ENCODE results near the gene PPM1M.
"Not testable (repeated sequence)": the region's sequence is repeated elsewhere in the genome, so short reads cannot be mapped to it uniquely, and the experiment has no call there.

PPM1M gene

DNA sequence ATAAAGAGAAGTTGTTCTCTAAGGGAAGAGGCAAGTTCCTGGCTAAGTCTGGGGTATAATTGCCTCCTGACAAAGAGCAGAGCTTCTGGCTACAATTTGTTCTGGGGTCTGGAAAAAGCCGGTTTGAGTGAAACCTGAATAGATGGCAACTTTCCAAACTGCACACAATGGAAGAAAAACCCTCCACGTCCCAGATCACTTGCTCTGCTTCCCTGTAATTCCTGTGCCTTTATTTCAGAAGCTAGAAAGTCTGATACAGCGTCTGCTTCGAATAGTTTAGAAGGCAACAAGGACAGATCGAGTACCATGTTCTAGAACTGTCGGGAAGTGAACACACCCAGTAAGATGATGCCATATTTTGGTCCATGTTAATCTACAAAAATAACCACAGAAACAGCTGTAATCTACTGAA lies 34.5 kb downstream of the PPM1M start:
- Mint-ChIP-seq H3K4me1 (peaks cover 64% of the 10 kb centered on the region), H3K27me3 (no peaks in the 10 kb centered on the region), H3K9me3 (no peaks in the 10 kb centered on the region), H3K4me3 (peak overlapping the region; percentile 95), H3K27ac (ENCODE audit: low read depth) (peak overlapping the region; percentile 94), H3K36me3 (ENCODE audit: insufficient read depth) (peaks cover 34% of the 10 kb centered on the region)
- no peak for ATAC-seq (replicated peaks; ENCODE audit: extremely low read depth, poor library complexity, severe bottlenecking)
- DNase-seq (ENCODE audit: low spot score in 2 of 2) = no peak

DNA sequence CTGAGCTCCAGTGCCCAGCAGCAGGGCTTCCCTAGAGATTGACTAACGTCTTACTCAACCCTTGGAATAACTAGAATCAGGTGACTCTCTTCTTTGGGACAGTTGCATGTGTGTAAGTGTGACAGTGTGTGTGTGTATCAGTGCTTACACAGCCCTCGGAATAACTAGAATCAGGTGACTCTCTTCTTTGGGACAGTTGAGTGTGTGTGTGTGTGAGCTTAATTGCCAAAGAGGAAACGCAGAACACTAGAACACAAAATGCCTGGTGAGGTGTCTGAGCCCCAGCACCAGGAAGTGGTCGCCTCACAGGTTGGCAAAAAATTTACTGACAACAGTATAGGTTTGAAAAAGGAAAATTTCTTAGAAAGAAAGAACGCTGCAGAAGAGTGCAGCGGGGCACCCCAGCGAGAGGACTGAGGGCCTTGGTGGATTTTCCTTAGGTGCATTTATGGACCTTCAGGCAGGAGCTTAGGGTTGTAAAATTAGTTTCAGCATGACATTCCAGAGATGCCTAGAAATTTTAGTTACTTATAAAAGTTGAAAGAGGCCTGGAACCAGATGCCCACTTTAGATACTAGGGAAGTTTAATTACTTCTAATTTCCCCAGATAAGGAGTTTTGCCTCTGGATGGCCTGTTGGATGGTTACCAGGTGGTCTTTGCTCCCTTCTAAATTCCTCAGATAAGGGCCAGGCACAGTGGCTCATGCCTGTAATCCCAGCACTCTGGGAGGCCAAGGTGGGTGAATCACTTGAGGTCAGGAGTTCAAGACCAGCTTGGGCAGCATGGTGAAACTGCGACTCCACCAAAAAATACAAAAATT lies 36.6 kb downstream of the PPM1M start:
- Mint-ChIP-seq H3K9me3 (no peaks in the 10 kb centered on the region), H3K27me3 (no peaks in the 10 kb centered on the region), H3K4me3 (peak overlapping the region; percentile 59), H3K36me3 (ENCODE audit: insufficient read depth) (peaks cover 29% of the 10 kb centered on the region), H3K4me1 (peaks cover 57% of the 10 kb centered on the region), H3K27ac (ENCODE audit: low read depth) (peak overlapping the region; percentile 81)
- DNase-seq (ENCODE audit: low spot score in 2 of 2) = peak in 1 of 2 donors; percentile 42
- peak; percentile 52 for ATAC-seq (replicated peaks; ENCODE audit: extremely low read depth, poor library complexity, severe bottlenecking)

DNA sequence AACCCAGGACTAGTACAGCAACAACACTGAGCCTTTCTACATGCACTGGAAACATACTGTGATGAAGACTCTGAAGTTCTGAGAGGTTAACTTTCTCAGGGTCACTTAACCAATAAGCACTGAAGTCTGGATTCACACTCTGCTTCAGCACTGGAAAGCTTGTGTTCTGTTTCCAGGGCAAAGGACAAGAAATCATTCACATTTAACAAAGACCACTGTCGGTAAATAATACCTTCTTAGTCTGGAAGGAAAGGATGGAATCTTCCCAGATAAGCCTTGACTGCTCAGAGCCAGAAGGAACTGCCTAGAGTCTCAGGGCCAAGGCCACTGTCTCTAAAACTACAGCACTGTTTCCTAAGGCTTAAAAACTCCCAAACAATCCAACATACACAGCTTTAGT lies 37.7 kb downstream of the PPM1M start:
- DNase-seq (ENCODE audit: low spot score in 2 of 2) = no peak
- Mint-ChIP-seq H3K36me3 (ENCODE audit: insufficient read depth) (peaks cover 30% of the 10 kb centered on the region), H3K4me3 (no peak overlapping the region), H3K27ac (ENCODE audit: low read depth) (peak overlapping the region; percentile 46), H3K9me3 (no peaks in the 10 kb centered on the region), H3K4me1 (peaks cover 52% of the 10 kb centered on the region), H3K27me3 (no peaks in the 10 kb centered on the region)
- ATAC-seq (replicated peaks; ENCODE audit: extremely low read depth, poor library complexity, severe bottlenecking) = no peak

DNA sequence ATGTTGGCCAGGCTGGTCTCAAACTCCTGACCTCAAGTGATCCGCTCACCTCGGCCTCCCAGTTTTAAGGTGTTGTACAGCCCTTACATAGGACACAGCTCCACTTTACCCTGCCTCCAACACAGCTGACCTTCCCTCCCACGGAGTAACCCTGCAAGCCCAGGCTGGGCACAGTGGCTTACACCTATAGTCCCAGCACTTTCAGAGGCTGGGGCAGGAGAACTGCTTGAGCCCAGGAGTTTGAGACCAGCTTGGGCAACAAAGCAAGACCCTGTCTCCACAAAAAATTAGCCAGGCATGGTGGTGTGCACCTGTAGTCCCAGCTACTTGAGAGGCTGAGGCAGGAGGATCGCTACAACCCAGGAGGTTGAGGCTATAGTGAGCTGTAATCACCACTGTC lies 38.5 kb downstream of the PPM1M start:
- Mint-ChIP-seq H3K27ac (ENCODE audit: low read depth) (peak overlapping the region; percentile 46), H3K4me1 (peaks cover 52% of the 10 kb centered on the region), H3K36me3 (ENCODE audit: insufficient read depth) (peaks cover 24% of the 10 kb centered on the region)
- ATAC-seq (replicated peaks; ENCODE audit: extremely low read depth, poor library complexity, severe bottlenecking); H3K9me3 Mint-ChIP-seq; H3K4me3 Mint-ChIP-seq; DNase-seq (ENCODE audit: low spot score in 2 of 2); H3K27me3 Mint-ChIP-seq: not testable (repeated sequence)

DNA sequence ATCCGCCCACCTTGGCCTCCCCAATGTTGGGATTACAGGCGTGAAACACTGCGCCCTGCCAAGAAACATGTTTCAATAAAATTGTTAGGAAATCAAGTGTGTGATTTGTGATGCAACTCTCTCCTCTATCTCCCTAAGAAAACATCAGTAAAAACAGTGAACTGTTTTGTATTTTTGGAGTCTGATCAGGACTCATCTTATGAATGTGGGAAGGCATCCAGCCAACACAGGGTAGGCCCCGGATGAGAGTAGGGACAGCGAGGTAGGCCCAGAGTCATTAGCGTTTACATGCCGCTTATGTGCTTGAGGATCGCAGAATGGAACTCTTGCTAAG lies 41.2 kb downstream of the PPM1M start:
- Mint-ChIP-seq H3K4me3 (peak overlapping the region; percentile 88), H3K27ac (ENCODE audit: low read depth) (peak overlapping the region; percentile 98), H3K36me3 (ENCODE audit: insufficient read depth) (peaks cover 22% of the 10 kb centered on the region), H3K27me3 (no peaks in the 10 kb centered on the region), H3K9me3 (no peaks in the 10 kb centered on the region), H3K4me1 (peaks cover 43% of the 10 kb centered on the region)
- DNase-seq (ENCODE audit: low spot score in 2 of 2) = no peak
- ATAC-seq (replicated peaks; ENCODE audit: extremely low read depth, poor library complexity, severe bottlenecking) = no peak

DNA sequence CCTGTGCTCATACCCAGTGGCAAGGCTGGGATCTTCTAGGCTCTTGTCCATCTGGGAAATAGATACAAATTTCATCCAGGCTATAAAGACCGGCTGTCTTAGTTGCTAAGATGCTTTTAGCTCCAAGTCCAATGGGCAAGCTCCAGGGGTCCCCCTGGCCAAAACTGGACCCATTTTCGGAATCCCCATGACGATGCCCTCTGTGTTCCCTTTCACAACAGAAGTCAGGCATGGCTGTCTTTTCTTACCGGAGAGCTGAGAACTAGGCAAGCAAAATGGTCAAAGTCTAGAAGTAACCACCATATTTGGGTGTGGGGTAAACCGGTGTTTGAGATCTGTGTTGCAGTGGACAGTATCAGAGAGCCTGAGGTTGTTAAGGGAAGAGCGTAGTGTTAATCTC lies 43.1 kb downstream of the PPM1M start:
- Mint-ChIP-seq H3K27me3 (no peaks in the 10 kb centered on the region), H3K4me3 (peak overlapping the region; percentile 88), H3K36me3 (ENCODE audit: insufficient read depth) (peaks cover 23% of the 10 kb centered on the region), H3K9me3 (no peaks in the 10 kb centered on the region), H3K4me1 (peaks cover 32% of the 10 kb centered on the region), H3K27ac (ENCODE audit: low read depth) (peak overlapping the region; percentile 98)
- DNase-seq (ENCODE audit: low spot score in 2 of 2) (no peak), ATAC-seq (replicated peaks; ENCODE audit: extremely low read depth, poor library complexity, severe bottlenecking) (no peak)

DNA sequence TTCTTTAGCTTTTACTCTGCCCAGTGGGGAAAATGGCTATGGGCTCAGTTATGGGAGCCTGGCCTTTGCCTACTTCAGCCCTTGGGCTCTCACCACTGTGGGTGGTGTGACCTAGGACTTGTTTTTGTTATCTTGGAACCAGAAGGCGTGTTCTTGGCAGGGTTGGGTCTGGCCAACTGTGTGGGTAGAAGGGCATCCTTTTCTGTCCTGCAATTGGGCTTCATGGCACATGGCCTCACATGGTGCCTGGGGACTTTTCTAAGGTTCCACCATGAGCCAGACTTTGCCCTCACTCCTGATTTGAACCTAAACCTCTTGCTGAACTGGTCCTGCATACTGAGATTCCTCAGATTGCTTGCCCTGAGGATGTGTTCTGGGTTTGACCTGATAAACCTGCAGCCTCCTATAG lies 43.8 kb downstream of the PPM1M start:
- H3K4me1 Mint-ChIP-seq = peaks cover 27% of the 10 kb centered on the region
- H3K4me3 Mint-ChIP-seq = peak overlapping the region; percentile 88
- peaks cover 23% of the 10 kb centered on the region for H3K36me3 Mint-ChIP-seq (ENCODE audit: insufficient read depth)
- DNase-seq (ENCODE audit: low spot score in 2 of 2) (no peak), ATAC-seq (replicated peaks; ENCODE audit: extremely low read depth, poor library complexity, severe bottlenecking) (no peak)
- H3K27ac Mint-ChIP-seq (ENCODE audit: low read depth) = no peak overlapping the region
- no peaks in the 10 kb centered on the region for H3K27me3 Mint-ChIP-seq
- no peaks in the 10 kb centered on the region for H3K9me3 Mint-ChIP-seq

DNA sequence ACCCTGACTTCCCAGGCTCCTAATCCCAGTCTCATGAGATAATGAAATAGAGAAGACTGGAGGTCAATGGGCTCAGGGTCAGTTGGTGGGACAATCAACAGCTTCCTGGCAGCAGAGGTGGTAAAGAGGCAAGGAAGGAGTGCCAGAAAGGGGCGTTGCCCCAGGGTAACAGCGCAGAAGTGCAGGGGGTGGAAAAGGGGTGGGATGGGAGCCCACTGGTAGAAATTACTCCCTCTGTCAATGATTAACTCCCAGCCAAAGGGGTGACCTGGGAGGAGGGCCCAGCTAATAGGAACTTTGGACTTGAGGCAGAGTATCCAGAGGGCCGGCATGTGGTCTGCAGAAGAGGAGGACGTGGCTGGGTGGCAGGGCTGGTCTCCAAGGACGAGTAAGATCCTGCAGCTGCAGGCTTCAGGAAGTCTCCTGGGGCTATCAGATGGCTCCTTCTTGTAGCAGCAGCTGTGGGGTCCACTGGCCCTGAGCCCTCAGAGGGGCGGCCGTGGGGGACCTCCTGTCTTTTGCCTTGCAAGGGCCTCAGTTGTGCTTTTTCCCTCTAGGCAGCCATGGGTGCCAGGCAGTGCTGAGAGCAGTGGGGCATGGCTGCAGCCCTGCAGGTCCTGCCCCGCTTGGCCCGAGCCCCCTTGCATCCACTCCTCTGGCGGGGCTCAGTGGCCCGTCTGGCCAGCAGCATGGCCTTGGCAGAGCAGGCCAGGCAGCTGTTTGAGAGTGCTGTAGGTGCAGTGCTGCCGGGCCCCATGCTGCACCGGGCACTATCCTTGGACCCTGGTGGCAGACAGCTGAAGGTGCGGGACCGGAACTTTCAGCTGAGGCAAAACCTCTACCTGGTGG lies 44.4 kb downstream of the PPM1M start:
- Mint-ChIP-seq H3K27ac (ENCODE audit: low read depth) (no peak overlapping the region), H3K9me3 (no peaks in the 10 kb centered on the region), H3K27me3 (no peaks in the 10 kb centered on the region), H3K4me1 (peaks cover 27% of the 10 kb centered on the region), H3K36me3 (ENCODE audit: insufficient read depth) (peaks cover 25% of the 10 kb centered on the region), H3K4me3 (peak overlapping the region; percentile 88)
- ATAC-seq (replicated peaks; ENCODE audit: extremely low read depth, poor library complexity, severe bottlenecking) = no peak
- DNase-seq (ENCODE audit: low spot score in 2 of 2) = no peak

DNA sequence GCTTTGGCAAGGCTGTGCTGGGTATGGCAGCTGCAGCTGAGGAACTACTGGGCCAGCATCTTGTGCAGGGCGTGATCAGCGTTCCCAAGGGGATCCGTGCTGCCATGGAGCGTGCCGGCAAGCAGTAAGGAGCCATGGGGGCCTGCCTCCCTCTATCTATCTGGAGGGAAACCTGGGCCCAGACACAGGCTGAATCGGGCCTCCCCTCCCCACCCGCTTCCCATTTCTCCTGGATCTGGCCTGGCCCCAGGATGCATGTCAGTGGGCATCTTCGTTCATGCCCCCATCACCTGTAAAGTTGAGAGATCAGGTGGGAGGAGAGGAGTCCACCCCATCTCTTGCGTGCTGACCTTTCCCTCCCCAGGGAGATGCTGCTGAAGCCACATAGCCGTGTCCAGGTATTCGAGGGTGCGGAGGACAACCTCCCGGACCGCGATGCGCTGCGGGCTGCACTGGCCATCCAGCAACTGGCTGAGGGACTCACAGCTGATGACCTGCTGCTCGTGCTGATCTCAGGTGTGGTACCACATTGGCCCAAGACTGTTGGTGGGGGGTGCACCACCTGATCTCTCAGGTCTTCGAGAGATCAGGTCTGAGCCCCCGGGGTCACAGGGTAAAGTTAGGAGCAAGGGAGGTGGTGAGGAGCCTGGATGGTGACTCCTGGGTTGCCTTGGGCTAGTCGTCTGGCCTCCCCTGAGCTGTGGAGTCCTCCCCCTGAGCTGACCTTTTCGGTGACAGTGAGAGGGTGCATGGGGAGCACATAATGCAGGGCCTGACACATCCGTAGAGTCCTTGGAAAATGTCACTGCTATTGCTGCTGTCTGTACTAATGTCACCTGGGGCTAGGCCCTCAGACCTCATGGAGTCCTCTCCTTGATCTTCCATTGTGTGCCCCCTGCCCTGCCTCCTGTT lies 45.3 kb downstream of the PPM1M start:
- no peaks in the 10 kb centered on the region for H3K27me3 Mint-ChIP-seq
- peak overlapping the region; percentile 5 for H3K27ac Mint-ChIP-seq (ENCODE audit: low read depth)

DNA sequence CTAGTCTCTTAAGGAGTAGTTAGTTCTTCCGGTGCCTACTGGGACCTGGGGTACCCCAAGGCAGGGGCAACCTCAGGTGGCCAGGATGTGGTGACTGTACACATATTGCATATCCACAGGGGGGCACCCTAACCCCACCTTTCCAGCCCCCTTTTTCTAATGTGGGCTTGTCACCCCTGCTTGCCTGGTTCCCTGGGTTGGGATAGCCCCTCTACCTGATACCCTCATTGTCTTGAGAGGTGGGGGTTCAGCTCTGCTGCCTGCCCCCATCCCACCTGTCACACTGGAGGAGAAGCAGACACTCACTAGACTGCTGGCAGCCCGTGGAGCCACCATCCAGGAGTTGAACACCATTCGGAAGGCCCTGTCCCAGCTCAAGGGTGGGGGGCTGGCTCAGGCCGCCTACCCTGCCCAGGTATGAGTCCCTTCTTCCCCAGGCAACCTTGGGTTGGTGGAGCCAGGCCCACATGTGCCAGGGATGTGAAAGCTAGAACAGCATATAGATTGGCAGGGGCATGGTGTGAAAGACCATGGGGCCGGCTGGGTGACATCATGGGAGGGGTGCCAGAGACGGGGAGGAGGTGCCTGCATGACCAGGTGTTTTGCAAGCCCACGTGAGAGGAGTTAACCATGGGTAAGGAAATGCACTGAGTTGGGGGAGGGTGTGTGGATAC lies 46.1 kb downstream of the PPM1M start:
- DNase-seq (ENCODE audit: low spot score in 2 of 2) = peak in 1 of 2 donors; percentile 19
- no peak for ATAC-seq (replicated peaks; ENCODE audit: extremely low read depth, poor library complexity, severe bottlenecking)
- H3K9me3 Mint-ChIP-seq = no peaks in the 10 kb centered on the region
- H3K4me1 Mint-ChIP-seq = peaks cover 35% of the 10 kb centered on the region
- no peaks in the 10 kb centered on the region for H3K27me3 Mint-ChIP-seq
- H3K36me3 Mint-ChIP-seq (ENCODE audit: insufficient read depth) = peaks cover 26% of the 10 kb centered on the region
- H3K27ac Mint-ChIP-seq (ENCODE audit: low read depth) = peak overlapping the region; percentile 5
- H3K4me3 Mint-ChIP-seq = no peak overlapping the region

More for the DNA sequence above, 45.3 kb downstream of the PPM1M start:
- Mint-ChIP-seq H3K9me3 (no peaks in the 10 kb centered on the region), H3K4me1 (peaks cover 30% of the 10 kb centered on the region), H3K4me3 (no peak overlapping the region), H3K36me3 (ENCODE audit: insufficient read depth) (peaks cover 27% of the 10 kb centered on the region)
- ATAC-seq (replicated peaks; ENCODE audit: extremely low read depth, poor library complexity, severe bottlenecking) (no peak), DNase-seq (ENCODE audit: low spot score in 2 of 2) (no peak)

DNA sequence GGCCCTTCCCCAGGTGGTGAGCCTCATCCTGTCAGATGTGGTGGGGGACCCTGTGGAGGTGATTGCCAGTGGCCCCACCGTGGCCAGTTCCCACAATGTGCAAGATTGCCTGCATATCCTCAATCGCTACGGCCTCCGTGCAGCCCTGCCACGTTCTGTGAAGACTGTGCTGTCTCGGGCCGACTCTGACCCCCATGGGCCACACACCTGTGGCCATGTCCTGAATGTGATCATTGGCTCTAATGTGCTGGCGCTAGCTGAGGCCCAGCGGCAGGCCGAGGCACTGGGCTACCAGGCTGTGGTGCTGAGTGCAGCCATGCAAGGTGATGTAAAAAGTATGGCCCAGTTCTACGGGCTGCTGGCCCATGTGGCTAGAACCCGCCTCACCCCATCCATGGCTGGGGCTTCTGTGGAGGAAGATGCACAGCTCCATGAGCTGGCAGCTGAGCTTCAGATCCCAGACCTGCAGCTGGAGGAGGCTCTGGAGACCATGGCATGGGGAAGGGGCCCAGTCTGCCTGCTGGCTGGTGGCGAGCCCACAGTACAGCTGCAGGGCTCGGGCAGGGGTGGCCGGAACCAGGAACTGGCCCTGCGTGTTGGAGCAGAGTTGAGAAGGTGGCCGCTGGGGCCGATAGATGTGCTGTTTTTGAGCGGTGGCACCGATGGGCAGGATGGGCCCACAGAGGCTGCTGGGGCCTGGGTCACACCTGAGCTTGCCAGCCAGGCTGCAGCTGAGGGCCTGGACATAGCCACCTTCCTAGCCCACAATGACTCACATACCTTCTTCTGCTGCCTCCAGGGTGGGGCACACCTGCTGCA lies 46.9 kb downstream of the PPM1M start:
- no peak overlapping the region for H3K27ac Mint-ChIP-seq (ENCODE audit: low read depth)
- peaks cover 23% of the 10 kb centered on the region for H3K36me3 Mint-ChIP-seq (ENCODE audit: insufficient read depth)
- DNase-seq (ENCODE audit: low spot score in 2 of 2) (no peak), ATAC-seq (replicated peaks; ENCODE audit: extremely low read depth, poor library complexity, severe bottlenecking) (no peak)
- H3K27me3 Mint-ChIP-seq = no peaks in the 10 kb centered on the region
- no peaks in the 10 kb centered on the region for H3K9me3 Mint-ChIP-seq
- peaks cover 31% of the 10 kb centered on the region for H3K4me1 Mint-ChIP-seq
- no peak overlapping the region for H3K4me3 Mint-ChIP-seq
